Measurements from ENCODE around the gene GALNT2.

Gene GALNT2

GRCh38 chr1:230052018-230052417 lies 15.0 kb upstream of the GALNT2 start:
- no peak for DNase-seq

DNA sequence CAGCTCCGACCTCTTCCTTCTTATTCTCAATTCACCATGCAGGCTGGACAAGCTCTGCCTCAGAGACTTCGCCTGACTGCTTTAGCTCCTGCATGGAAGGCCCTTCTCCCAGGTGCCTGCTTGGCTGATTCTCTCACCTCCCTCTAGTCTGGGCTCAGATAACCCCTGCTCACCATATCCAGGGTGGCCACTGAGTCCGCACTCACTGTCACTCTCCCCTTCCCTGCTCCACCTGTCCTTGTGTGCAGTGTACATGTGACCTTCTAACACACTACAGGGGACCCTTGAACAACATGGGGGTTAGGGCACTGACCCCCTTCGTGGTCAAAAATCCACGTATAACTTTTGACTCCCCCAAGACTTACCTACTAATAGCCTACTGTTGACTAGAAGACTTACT lies 14.4 kb upstream of the GALNT2 start:
- no peak for DNase-seq

DNA sequence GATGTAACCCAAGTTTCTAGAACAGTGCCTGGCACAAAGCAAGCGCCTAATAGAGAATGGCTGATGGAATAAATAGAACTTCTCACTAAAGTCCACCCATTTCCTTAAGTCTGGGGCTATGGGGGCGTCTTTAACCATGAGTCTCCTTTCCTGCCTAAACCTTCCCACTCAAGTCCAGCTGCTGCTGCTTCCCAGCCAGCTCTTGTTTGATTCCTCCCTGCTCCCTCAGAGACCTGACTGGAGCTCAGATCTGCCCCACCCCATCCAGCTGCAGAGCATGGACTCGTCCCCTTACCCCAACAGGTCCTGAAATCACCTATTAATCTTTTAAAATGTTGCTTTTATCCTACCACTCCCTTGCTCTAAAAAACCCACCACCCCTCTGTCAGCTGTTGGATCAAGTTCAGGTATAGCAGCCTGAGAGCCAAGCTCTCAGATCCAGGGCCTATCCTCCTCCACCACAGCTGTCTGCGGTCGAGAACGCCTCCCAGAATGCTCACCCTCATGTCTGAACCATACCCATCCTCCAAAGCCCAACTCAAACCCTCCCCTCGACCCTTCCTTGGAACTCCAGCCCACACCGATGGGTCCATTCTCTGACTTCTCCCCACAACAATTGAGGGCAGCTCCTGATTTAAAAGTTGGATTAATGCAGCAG lies 12.8 kb upstream of the GALNT2 start:
- no peak for DNase-seq

DNA sequence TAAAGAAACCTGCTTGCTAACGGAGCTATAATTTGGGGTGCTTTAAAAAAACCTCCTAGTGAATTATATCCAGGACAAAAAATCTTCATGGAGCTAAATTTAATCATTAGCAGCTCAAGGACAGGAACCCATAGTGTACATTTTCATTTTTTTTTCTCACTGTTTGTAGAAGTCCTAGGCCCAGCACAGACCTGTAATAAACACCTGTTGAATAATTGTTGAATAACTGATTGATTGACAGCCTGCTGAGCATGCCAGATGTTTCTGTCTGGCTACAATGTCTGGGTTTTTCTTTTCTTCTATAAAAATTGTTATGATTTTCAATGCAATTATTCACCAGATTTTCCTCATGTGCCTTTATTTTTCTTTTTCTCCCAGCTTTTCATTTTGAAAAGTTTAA lies 10.9 kb upstream of the GALNT2 start:
- DNase-seq = no peak

- no peak for DNase-seq
Measured at GRCh38 chr1:230057100-230057499, 9.9 kb upstream of the GALNT2 start.

DNA sequence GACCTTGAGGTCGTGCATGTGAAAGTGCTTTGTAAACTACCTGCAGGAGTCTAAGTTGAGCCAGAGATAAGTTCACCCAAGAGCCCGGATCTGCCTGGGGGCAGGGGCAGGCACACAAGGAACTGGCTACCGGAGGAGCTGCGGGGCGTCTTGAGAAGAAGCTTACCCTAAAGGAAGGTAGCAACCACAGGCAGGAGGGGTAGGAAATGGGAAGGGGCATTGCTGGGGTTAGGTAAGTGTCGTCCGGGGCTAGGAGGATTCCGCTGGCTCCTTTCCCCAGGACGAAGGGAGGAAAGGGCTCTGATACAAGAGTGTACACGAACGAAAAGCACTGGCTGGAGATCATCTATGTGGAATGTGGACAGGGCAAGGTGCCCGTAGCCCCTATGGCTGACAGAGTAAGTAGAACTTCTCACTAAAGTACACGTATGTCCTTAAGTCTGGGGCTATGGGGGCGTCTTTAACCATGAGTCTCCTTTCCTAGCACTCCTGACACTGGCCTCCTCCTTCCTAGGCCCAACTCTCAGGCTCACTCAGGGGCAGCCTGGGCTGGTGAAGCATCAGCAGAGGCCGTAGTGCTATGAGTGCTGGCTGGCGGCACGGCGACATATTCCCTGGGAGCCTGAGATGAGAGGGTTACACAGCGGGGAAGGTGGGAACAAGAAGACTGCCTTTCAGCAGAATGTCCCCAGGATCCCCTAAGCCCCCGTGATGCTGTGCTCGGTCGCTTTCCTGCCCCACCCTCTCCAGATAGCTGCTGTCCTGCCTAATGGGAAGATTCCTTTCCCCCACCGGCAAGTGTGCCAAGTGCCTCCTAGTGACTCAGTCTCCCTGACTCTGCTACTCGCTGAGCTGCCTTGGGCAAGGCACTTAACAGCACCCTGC lies 9.1 kb upstream of the GALNT2 start:
- no peak for DNase-seq

- no peak for DNase-seq
Measured at GRCh38 chr1:230058626-230059025, 8.4 kb upstream of the GALNT2 start.

DNA sequence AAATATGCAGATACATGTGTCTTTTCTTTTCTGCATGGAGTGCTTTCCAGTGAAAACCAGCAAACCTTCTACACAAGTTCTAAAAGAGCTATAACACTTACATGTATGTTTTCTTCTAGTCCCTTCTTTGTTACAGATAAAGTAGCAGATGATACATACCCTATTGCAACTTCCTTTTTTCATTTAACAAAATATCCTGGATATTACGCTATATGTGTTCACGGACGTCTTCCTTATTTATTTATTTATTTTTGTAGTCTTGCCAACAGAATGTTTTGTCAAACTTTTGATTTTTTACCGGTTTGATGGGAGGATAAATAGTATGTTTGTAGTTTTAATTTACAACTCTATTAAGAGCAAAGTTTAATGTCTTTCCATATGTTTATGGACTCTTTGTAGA lies 5.2 kb upstream of the GALNT2 start:
- no peak for DNase-seq

- DNase-seq = no peak
Measured at GRCh38 chr1:230062521-230062920, 4.5 kb upstream of the GALNT2 start.

DNA sequence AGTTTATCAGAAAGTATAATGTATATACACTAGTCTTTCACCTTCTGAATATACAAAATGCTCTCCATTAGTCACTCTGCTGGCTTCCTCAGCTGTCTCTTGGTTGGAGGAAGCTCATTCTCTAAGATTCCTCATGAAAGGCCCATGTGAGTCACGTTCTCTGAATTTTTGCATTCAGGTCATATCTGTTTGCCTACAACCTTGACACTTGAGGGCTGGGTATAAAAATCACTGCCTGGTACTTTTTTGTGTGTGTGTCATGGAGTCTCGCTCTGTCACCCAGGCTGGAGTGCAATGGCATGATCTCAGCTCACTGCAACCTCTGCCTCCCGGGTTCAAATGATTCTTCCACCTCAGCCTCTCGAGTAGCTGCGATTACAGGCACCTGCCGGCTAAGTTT lies 2.8 kb upstream of the GALNT2 start:
- DNase-seq = no peak

DNA sequence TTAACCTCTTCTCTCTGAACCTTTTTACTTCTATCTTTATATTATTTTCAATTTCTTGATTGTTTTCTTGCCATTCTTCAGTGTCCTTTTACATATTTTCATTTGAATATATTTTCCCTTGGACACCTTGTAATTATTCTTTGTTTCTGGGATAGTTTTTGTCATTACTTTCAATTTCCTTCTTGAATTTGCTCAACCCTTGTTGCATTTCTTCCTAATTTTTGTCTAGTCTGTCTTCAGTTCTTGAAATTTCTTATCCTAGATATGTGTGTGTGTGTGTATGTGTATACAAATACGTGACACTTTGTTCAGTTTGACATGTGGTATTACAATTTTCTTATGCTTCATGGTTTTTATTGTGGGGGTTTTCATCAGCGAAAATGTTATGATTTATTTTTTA lies 1.9 kb upstream of the GALNT2 start:
- no peak for DNase-seq

DNA sequence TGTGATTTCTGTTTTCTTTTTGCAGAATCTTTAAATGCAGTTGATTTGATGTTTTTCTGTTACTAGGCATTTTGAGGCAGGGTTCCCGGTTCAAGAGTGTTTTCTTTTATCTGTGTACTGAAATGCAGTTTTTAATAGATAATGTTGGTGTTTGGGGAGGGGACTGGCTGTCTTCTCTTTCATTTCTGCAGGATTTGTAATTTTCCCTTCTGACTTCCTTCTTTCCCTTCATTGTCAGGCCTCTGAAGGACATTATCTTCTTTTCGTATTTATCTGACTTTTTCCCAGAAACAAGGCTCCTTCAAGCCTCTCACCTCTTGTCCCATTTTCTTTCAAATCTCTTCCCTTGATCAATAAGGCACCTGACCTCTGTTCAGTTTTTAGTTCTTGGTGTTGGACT lies 1.5 kb upstream of the GALNT2 start:
- no peak for DNase-seq

- no peak for DNase-seq
Measured at GRCh38 chr1:230066031-230066430, 1.0 kb upstream of the GALNT2 start.

GRCh38 chr1:230067419-230067870 lies 407 bp downstream of the GALNT2 start:
- DNase-seq = no peak

- peak; percentile 20 for DNase-seq
Measured at GRCh38 chr1:230067871-230068620, 1.0 kb downstream of the GALNT2 start.

DNA sequence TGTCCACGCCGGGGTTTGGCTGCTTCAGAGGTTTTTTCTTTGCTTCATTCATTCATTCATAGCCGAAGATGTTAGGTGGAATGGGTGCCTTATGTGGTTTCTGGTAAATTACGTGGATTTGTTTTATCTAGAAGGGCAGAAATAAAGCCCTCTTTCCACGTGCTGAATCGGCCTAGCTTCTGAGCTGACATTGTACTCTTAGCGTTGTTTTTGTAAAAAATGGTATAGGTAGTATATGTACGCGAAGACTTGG lies 1.5 kb downstream of the GALNT2 start:
- no peak for DNase-seq

- DNase-seq = no peak
Measured at GRCh38 chr1:230068952-230069684, 2.1 kb downstream of the GALNT2 start.

- no peak for DNase-seq
Measured at GRCh38 chr1:230069796-230070195, 2.8 kb downstream of the GALNT2 start.

- DNase-seq = no peak
Measured at GRCh38 chr1:230070321-230071208, 3.5 kb downstream of the GALNT2 start.

DNA sequence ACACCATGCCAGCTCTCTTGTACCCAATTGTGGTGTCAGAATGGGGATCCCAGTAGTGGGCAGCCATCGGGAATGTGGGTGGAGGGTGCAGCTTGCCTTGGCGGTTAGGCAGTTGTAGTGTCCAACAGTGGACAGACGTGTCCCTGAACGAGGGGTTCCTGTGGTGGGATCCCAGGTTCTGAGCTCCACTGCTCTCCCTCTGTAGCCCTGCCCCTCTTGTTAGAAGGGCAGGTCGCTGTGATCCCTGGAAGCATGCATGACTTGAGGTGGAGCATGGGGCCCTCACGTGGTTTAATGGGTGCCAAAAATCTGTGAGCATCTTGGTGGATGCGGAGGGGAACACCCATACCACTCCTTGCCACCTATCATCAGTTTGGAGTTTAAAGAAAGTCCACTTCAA lies 4.3 kb downstream of the GALNT2 start:
- no peak for DNase-seq

- no peak for DNase-seq
Measured at GRCh38 chr1:230072296-230072695, 5.3 kb downstream of the GALNT2 start.

- DNase-seq = no peak
Measured at GRCh38 chr1:230072866-230073265, 5.8 kb downstream of the GALNT2 start.
